Smooth muscle cell (in vitro differentiated cells): Measurements from ENCODE around the gene MRPL17. TPM values are rescaled to one million over a fixed set of nuclear protein-coding genes. Genes with fewer than 3 reads are reported as not detected.

Experiments
- DNase-seq: peaks from one replicate; lab custom pipeline; 2025; ENCODE audit not compliant: unreplicated experiment; lab: John Stamatoyannopoulos, UW
- H2AFZ ChIP-seq: fragments of 200-600 bp; sonication (generic); 2 replicates; pipeline ENCODE4 v1.6.0; 2016; ENCODE audit warnings: antibody characterized with exemption, low read depth, mild to moderate bottlenecking
- H3F3A ChIP-seq: fragments of 200-600 bp; sonication (generic); 2 replicates; pipeline ENCODE4 v1.6.0; 2017; ENCODE audit warnings: antibody characterized with exemption, low read depth
- H3K27ac ChIP-seq: fragments of 200-600 bp; sonication (generic); 2 replicates; pipeline ENCODE4 v1.5.1; 2016; ENCODE audit warnings: low read depth, mild to moderate bottlenecking
- H3K27me3 ChIP-seq: fragments of 200-600 bp; sonication (generic); 2 replicates; pipeline ENCODE4 v1.6.1; 2016; ENCODE audit warnings: low read depth, mild to moderate bottlenecking
- H3K36me3 ChIP-seq: fragments of 200-600 bp; sonication (generic); 2 replicates; pipeline ENCODE4 v1.5.1; 2016; ENCODE audit warnings: low read depth
- H3K4me1 ChIP-seq: fragments of 200-600 bp; sonication (generic); 2 replicates; pipeline ENCODE4 v1.5.1; 2016; ENCODE audit warnings: low read depth
- H3K4me2 ChIP-seq: fragments of 200-600 bp; sonication (generic); 2 replicates; pipeline ENCODE4 v1.6.0; 2016; ENCODE audit warnings: mild to moderate bottlenecking
- H3K4me3 ChIP-seq: fragments of 200-600 bp; sonication (generic); 2 replicates; pipeline ENCODE4 v1.5.1; 2016; ENCODE audit warnings: mild to moderate bottlenecking
- H3K79me2 ChIP-seq: fragments of 200-600 bp; sonication (generic); 2 replicates; pipeline ENCODE4 v1.6.0; 2016; ENCODE audit warnings: low read depth, mild to moderate bottlenecking
- H3K9ac ChIP-seq: fragments of 200-600 bp; sonication (generic); 2 replicates; pipeline ENCODE4 v1.6.0; 2016; ENCODE audit warnings: low read depth
- H3K9me3 ChIP-seq: fragments of 200-600 bp; sonication (generic); replicated peaks from 2 replicates; pipeline ENCODE4 v1.5.1; 2016; ENCODE audit warnings: low read depth
- H4K20me1 ChIP-seq: fragments of 200-600 bp; sonication (generic); 2 replicates; pipeline ENCODE4 v1.6.0; 2016; ENCODE audit warnings: low read depth
- CTCF ChIP-seq: fragments of 200-600 bp; sonication (generic); IDR thresholded peaks from 2 replicates; pipeline ENCODE4 v1.5.1; 2017; ENCODE audit warnings: borderline replicate concordance, mild to moderate bottlenecking, antibody characterized with exemption; ENCODE audit not compliant: insufficient read depth, poor library complexity, severe bottlenecking
- WGBS: methylation state at CpG from one replicate; pipeline ENCODE4 v1.1.7; 2016; ENCODE audit warnings: low lambda C conversion rate; 5-methylcytosine and 5-hydroxymethylcytosine counted together
- polyA plus RNA-seq: library from polyadenylated mRNA; unstranded; fragments of >200 nt; fragmentation: Nextera tagmentation; extraction: Ambion mirVana; gene quantifications from 2 replicates; pipeline ENCODE4 v1.2.1, GENCODE V29; 2016
- total RNA-seq: library from RNA; depleted of rRNA; stranded (reverse); fragments of >200 nt; gene quantifications from 2 replicates; pipeline ENCODE4 v1.2.3, GENCODE V29; 2014

MRPL17 gene
- total and polyA plus RNA-seq, 2 experiments from 2014 or later = 77.4 to 132 TPM

DNA sequence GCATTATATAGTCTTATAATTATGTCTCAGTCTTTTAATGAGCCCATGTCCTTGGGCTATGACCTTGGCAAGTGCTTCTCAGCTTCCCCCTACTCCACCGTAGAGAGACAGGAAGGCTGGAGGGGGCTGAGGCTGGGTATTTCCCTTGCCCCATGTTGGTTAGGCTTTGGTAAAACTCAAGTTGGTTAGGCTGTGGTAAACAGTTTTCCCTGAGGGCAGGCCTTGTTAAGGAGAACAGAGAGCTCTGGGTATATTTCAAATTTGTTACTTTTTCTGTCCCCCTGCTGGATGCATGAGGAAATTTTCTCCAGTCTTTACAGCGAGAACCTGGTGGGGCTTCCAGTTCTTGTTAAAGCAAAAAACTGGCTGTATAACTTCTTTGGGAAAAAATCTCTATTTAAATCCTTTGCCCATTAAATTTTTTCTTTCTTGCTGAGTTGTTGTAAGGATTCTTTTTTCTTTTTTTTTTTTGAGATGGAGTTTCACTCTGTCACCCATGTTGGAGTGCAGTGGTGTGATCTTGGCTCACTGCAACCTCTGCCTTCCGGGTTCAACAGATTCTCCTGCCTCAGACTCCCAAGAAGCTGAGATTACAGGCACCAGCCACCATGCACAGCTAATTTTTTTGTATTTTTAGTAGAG is 15.3 kb downstream of the MRPL17 start:
- Histone ChIP-seq H3K9me3 (no peaks in the 10 kb centered on the region), H3K27me3 (no peaks in the 10 kb centered on the region), H3K4me1 (no peaks in the 10 kb centered on the region), H3K36me3 (no peaks in the 10 kb centered on the region), H3K4me2 (no peak overlapping the region), H3K27ac (no peak overlapping the region), H3K4me3 (no peak overlapping the region), H4K20me1 (no peaks in the 10 kb centered on the region), H3K9ac (no peak overlapping the region), H3F3A (no peaks in the 10 kb centered on the region), H2AFZ (no peak overlapping the region), H3K79me2 (no peaks in the 10 kb centered on the region)
- TF ChIP-seq CTCF = peak; percentile 57
- WGBS = 64% methylated on average over 3 of the region's 3 CpGs
- no peak for DNase-seq

- Histone ChIP-seq H3K36me3 (no peaks in the 10 kb centered on the region), H2AFZ (no peak overlapping the region), H3K79me2 (no peaks in the 10 kb centered on the region), H3F3A (no peaks in the 10 kb centered on the region), H3K4me2 (no peak overlapping the region), H3K4me1 (no peaks in the 10 kb centered on the region), H3K4me3 (no peak overlapping the region), H3K27ac (no peak overlapping the region), H4K20me1 (no peaks in the 10 kb centered on the region), H3K9ac (no peak overlapping the region), H3K9me3 (no peaks in the 10 kb centered on the region), H3K27me3 (no peaks in the 10 kb centered on the region)
- no peak for TF ChIP-seq CTCF
- no peak for DNase-seq
- WGBS = 86% methylated on average over 4 of the region's 4 CpGs
Observed at GRCh38 chr11:6666302-6667183, 16.6 kb downstream of the MRPL17 start.

GRCh38 chr11:6664551-6664950 is 18.6 kb downstream of the MRPL17 start:
- no peaks in the 10 kb centered on the region for H3F3A ChIP-seq
- no peak overlapping the region for H3K27ac ChIP-seq
- no peak overlapping the region for H3K4me2 ChIP-seq
- no peaks in the 10 kb centered on the region for H3K79me2 ChIP-seq
- TF ChIP-seq CTCF = no peak
- H3K4me1 ChIP-seq = no peaks in the 10 kb centered on the region
- 0% methylated on average over 1 of the region's 1 CpG for WGBS
- no peak overlapping the region for H3K4me3 ChIP-seq
- no peak overlapping the region for H2AFZ ChIP-seq
- no peaks in the 10 kb centered on the region for H3K9me3 ChIP-seq
- no peaks in the 10 kb centered on the region for H4K20me1 ChIP-seq
- no peaks in the 10 kb centered on the region for H3K36me3 ChIP-seq
- no peak for DNase-seq
- no peak overlapping the region for H3K9ac ChIP-seq
- no peaks in the 10 kb centered on the region for H3K27me3 ChIP-seq
